NCI-H2171 treated with DMSO at 0.1 percent for 48 hours (cell line): ENCODE measurements around the gene SCART1.
"Not testable (repeated sequence)": the region's sequence is repeated elsewhere in the genome, so short reads cannot be mapped to it uniquely, and the experiment has no call there.

Source experiments
- DNase-seq: peaks from one replicate; lab custom pipeline; 2025; lab: John Stamatoyannopoulos, UW

SCART1 gene

GRCh38 chr10:133453516-133454203 is at the start of gene SCART1:
Gene SCART1, plus strand, starts transcription at chr10:133453945. Its CDS starts 53 bp downstream, at chr10:133453998.
- DNase-seq, result no peak

- no peak for DNase-seq
Measured at GRCh38 chr10:133405272-133405671, 48.5 kb upstream of the SCART1 start.

DNA sequence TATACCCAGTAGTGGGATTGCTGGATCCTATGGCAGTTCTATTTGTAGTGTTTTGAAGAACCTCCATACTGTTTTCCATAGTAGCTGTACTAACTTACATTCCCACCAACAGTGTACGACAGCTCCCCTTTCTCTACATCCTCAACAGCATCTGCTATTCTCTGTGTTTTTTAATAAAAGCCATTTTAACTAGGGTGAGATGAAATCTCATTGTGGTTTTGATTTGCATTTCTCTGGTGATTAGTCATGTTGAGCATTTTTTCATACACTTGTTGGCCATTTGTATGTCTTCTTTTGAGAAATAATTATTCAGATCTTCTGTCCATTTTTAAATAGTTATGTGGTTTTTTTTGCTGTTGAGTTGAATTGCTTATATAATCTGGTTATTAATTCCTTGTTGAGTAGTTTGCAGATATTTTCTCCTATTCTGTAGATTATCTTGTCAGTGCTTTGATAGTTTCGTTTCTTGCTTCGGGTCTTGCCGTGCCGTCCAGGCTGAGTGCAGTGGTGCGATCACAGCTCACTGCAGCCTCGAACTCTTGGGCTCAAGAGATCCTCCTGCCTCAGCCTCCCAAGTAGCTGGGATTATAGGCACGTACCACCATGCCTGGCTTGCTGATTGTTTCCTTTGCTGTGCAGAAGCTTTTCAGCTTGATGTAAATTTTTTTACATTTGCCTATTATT is 47.8 kb upstream of the SCART1 start:
- DNase-seq, result no peak

GRCh38 chr10:133411523-133412380 is 42.0 kb upstream of the SCART1 start:
- DNase-seq, result no peak

DNA sequence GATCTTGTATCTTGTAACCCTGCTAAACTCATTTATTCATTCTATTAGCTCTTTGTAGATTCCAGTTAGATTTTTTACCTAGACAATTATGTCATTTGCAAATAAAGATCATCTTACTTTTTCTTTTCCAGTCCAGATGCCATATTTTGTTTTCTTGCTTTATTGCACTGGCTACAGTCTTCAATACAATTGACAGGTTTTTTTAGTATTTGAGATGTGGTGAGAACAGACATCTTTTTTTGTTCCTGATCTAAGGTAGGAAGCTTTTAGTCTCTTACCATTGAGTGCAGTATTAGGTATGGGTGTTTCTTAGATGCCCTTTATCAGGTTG is 41.4 kb upstream of the SCART1 start:
- DNase-seq, result no peak

DNA sequence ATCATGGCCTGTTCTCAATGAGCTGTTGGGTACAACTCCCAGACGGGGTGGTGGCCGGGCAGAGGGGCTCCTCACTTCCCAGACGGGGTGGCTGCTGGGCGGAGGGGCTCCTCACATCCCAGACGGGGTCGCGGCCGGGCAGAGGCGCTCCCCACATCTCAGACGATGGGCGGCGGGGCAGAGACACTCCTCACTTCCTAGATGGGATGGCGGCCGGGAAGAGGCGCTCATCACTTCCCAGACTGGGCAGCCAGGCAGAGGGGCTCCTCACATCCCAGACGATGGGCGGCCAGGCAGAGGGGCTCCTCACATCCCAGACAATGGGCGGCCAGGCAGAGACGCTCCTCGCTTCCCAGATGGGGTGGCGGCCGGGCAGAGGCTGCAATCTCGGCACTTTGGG is 39.3 kb upstream of the SCART1 start:
- not testable (repeated sequence) for DNase-seq

DNA sequence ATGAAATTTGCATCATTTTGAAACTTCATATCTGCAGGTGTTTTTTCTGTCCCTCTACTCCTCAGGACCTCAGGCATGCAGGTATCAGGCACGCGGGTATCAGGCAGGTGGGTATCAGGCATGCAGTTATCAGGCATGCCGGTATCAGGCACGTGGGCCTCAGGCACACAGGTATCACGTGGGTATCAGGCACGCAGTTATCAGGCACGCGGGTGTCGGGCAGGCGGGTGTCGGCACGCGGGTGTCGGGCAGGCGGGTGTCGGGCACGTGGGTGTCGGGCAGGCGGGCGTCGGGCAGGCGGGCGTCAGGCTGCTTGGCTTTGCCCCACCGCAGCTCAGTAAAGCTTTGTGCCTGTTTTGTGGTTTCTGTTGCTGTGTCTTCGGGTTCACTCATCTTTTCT is 38.0 kb upstream of the SCART1 start:
- DNase-seq, result no peak

DNA sequence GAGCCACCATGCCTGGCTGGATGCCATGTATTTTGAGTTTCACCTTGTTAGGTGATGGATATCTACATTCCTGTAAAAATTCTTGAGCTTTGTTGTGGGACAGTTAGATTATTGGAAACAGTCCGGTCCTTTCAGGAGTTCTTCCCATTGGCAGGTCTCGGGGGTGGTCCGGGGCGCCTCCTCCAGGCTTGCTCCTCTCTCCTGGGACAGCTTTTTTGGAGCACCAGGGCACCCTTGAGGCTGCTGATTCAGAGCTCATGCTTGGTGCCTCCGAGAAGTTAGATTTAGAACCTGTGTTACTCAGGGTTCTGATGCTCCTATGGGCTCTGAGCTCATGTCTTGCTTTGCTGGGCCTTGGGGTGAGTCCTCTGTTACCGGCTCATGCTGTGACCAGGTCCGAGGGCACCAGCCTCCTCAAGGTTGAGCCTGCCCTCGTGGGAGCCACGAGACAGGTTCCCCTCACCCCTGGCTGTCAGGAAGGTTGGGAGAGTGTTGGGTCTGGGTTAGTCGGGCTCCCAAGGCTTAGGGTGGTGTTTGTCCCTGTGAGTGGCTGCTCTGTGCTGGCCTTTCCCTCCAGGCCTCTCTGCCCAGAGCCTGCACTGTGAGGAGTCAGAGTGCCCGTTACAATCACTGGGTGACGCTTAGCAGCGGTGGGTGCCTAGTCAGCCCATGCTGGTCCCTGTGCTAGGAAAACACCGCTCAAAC is 35.3 kb upstream of the SCART1 start:
- DNase-seq, result no peak

DNA sequence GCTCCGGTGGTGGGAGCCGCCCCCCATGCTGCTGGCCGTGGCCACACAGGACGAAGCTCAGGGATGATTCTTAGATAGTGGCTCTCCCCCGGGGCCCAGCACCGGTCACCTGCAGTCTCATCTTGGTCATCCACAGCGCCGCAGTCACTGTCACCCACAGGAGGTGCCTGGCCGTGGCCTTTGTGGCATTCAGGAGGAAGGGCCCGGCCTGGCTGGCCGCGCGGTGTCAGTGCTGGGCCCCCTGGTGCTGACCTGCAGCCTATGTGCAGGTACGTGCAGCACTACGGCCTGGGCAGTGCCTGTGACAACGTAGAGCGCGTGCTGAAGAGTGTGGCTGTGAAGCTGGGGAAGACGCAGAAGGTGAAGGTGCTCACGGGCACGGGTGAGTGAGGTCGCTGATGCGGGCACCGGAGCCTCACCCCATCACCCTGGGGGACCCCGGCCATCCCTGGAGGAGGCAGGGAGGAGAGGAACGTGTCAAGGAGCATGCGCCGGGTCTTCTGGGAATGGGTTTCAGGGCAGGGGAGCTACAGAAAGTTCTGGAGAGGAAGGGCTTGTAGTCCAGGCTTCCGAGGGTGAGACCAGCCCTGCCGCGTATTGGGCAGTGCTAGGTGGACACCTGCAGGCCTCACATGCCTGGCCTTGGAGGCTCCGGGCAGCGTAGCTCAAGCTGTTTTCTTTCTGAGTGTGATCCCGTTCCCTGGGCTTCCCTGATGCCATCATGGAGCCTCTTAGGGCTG is 34.4 kb upstream of the SCART1 start:
- no peak for DNase-seq

DNA sequence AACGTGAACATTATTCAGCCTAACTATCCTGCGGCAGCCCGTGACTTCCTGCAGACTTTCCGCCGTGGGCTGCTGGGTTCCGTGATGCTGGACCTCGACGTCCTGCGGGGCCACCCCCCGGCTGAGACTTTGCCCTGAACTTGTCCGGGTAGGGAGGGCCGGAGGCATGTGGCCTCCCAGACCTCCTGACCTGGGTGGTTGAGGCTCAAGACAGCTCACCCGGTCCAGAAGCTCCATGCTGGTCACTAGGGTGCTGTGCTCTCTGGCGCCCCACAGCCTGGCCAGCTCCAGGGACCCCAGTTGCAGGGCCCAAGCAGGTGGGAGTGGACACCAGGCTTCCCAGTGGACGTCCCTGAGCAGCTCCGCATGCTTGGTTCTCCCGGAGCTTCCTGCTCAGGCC is 33.7 kb upstream of the SCART1 start:
- no peak for DNase-seq

DNA sequence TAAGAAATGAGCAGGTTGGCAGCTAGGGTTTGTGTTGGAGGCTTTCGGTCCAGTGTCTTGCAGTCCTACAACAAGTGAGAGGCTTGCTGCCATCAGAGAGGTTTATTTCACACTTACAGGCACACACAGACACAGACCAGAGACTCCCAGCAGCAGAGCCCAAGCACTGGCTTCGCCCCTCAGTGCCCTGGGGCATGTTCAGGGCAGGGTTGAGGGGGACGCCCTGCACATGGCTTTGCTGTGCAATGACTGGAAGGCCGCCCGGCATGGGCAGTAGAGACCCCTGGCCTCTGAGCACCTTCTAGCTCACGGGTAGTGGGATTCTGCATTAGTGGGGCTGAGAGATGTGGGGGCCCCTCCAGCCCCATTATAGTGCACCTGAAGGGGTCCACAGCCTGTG is 33.2 kb upstream of the SCART1 start:
- DNase-seq, result no peak

GRCh38 chr10:133421336-133422222 is 32.2 kb upstream of the SCART1 start:
- DNase-seq, result no peak

DNA sequence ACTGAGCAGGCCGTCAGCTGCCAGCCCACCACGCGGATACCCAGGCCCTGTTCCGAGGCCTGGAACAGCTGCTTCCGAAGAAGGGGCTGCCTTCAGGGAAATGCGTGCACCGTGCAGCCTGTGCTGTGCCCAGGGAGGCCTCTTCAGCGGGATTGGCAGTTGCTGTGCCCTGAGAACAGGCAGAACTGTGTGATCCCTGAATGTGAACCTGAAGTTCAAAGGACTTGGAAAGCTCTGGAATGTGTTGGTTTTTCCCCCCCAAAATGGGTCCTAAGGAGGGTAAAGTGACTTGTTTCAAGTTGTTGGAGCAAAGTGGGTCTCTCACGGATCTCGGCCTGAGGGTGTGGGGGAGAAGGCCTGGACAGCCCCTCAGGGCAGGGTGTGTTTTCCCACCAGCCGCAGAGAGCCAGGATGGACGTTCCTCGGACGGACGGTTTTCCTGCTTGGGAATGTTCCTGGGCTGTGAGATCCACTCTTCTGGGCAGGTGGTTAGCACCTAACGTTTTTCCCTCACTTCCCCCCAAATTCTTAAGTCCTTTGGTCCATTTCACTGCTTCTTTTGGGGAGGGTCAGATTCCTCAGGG is 31.4 kb upstream of the SCART1 start:
- DNase-seq, result no peak

GRCh38 chr10:133422807-133423771 is 30.7 kb upstream of the SCART1 start:
- DNase-seq, result no peak

- not testable (repeated sequence) for DNase-seq
Measured at GRCh38 chr10:133424102-133424501, 29.6 kb upstream of the SCART1 start.

- not testable (repeated sequence) for DNase-seq
Measured at GRCh38 chr10:133424601-133425000, 29.1 kb upstream of the SCART1 start, which contains the start of gene SPRN. Gene SPRN, minus strand, starts transcription at chr10:133424625. Its CDS starts 944 bp downstream, at chr10:133423681.

DNA sequence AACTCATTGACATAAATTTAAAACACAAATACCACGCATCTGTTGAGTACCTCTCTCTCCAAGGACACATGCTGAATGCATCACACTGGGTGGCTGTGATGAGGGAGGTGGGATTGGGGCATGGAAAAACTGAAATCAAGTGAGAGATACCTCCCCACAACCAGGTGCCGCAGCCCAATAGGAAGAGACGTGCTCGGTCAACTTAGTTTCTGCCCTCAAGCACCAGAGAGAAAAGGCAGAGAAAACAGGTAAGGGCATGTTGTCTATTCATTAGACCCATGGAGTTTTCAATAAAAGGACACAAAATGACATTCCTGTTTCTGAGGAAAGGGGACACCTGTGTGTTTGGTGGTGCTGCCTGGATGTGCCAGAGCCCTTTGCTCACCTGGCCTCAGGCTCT is 24.2 kb upstream of the SCART1 start:
- DNase-seq, result not testable (repeated sequence)

DNA sequence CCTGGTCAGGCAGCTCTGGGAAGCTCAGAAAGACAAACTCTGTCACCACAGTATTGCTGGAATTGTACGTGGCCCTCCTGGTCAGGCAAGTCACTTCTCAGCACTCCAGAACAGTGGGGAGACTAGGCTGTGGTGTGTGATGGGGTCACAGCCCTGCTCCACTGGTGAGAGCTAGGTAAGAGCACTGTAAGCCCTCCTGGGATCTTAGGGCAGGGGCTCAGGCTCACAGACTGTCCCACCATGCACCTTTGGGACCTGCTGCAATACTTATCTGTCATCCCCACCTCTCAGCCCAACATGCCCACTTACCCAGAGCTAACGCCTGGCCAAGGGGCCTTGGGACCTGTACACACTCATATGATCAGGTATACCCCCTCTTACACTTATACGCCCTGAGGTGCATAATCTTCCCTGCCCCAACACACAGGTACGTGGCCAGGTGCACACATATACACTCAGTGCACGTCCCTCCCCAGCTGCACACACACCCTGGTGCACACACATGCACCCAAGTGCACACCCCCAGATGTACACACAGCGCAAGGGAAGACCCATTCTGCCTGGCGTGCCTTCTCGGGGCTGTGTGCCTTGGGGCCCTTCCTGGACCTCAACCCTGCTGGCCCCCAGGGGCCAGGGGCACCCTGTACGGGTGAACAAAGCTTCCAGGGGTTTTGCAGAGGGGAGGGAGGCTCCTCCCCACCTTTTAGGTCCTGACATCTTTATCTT is 21.7 kb upstream of the SCART1 start:
- DNase-seq, result not testable (repeated sequence)
